Measurements from ENCODE around the gene PHF12.
"Not testable (repeated sequence)": the region's sequence is repeated elsewhere in the genome, so short reads cannot be mapped to it uniquely, and the experiment has no call there.

The PHF12 gene

DNA sequence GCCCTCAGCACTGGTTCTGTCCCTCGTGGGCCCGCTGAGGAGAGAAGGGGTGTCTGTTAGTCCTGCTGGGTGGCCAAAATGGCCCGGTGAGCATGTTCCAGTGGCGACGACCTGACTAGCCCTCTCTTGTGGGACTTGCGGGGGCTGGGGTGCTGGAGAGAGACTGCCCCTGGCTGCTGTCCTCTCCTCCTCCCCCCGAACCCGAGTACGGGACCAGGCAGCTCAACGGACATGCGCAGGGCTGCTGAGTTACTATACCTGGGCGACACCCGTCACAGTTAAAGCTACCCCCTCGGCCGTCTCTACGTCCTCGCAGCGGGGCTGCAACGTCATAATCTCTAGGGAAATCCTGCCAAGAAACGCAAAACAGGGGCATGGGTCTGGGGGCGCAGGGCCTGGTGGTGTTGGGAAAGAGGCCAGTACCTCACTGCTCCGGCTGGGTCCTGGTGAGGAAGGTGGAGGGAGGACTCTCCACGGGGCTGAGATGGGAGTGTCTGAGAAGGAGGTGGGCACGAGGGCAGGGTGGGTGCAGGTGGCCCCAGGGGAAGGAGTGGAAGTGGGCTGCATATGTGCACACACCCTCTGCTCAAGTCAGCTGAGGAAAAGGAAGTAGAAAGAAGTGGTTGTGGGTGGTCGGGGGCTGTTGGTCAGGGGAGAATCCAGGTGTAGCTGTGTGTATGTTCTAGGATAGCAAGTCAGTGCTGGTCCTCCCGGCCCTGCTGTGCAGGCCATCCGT is 67.2 kb downstream of the PHF12 start:
- no peak for DNase-seq (ENCODE audit: low read depth in 2 of 2)

DNA sequence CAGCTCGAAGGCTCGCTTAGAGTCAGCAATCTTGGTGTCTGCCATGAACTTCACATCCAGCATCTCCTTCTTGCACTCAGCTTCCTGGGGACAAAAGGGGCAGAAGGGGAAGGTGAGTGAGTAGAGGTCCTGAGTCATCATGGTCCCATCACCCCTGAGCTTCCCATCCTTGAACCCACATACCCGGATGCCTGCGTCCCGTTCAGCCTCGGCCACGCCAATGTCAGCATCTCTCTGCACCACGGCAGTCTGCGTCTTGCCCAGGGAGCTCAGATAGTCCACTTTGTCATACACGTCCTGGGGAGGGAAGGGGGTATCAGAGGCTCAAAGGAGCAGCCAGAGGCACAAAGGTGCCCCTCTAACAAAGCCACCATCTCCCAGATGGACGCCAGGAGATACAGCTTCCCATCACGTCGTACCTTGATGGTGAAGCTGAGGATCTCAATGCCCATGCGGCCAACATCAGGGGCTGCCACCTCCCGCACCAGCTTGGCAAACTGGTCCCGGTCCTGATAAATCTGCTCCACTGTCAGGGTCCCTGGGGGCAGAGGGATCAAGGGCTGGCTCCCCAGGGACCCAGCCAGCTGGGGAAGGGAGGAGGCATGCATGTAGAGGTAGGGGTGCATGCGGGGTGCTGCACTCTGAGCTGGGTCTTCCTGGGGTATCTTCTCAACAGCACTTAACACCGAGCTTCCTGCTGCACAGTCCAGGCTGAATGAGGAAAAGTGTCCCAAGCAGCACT is 69.0 kb downstream of the PHF12 start:
- no peak for DNase-seq (ENCODE audit: low read depth in 2 of 2)

DNA sequence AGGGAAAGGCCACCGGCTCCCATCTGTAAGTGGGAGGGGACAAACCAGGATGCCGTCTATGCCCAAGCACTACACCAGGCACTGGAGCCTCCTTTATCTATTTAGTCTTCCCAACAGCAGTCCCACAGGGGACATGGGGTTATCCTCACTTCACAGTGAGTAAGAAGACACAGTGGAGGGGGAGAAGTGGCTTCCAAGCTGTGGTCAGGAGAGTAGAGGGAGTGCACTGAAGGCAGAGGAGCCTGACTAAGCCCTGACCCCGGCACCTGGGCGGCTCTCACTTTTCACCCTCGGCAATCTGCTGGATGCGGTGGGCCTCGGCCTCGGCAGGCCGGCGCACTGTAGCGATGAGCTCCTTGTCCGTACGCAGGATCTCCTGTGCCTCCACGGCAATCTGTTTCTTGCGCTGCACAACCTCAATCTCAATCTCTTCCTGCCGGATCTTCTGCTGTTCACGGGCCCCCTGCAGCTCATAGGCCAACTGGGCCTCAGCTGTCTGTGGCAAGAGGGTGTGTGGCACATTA is 69.7 kb downstream of the PHF12 start:
- DNase-seq (ENCODE audit: low read depth in 2 of 2), result no peak

DNA sequence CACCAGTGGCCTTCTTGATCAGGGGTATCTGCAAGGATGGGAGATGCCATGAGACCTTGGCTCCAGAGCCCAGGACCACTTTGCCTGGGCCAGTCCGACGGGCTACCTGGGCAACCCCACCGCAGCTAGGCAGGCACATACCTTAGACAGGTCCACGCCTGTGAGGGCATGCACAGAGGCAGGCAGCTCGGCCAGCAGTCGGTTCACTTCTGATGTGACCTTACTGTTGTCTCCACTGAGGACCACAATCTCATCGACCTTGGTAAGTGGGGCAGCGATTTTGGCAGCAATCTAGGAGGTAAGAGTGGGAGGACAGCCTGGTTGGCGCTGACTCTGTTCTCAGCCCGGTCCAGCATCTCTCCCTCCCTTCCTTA is 70.8 kb downstream of the PHF12 start:
- no peak for DNase-seq (ENCODE audit: low read depth in 2 of 2)

DNA sequence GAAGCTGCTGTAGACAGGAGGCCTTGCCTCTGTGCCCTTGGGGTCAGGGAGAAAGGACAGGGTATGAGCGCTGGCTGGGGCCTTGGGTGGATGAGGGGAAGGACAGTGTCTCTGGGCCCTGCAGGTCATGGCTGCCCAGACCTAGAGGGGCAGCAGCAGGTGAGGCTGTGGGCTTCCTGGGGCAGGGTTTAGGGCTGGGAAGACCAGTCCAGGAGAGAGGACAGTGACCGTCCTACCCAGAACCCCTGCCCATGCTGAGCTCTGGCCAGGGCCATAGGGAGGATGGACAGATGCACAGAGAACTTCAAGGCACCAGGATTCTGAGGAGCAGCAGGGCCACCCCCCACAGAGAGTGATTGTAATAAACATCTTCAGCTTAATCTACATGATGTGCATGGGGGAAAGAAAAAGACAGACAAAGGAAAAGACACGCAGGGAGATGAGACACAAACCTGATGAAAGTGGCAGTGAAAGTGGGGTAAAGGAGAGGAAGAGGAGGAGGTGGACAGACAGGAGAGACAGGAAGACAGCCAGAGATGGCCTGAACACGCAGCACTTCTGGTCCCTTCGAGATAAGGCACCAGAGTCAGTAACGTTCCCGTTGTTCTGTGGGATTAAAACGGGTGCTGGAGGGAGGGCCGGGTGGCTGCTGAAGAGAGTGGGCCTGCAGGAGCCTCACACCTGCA is 71.3 kb downstream of the PHF12 start:
- DNase-seq (ENCODE audit: low read depth in 2 of 2), result no peak

DNA sequence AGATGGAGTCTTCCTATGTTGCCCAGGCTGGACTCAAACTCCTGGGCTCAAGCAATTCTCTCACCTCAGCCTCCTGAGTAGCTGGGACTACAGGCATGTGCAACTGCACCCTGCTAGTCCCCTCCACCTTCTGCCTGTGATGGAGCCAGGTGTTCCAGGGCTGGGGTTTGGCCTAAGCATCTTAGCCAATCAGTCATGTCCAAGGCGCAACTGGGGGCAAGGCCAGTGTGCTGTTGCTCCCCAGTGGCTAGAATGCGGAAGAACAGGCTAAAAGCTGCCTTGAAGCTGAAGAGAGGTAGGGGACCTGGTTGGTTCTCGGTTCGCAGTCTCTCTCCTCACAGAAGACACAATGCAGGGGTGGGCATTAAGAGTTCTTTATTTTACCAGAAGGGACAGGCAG is 72.3 kb downstream of the PHF12 start:
- DNase-seq (ENCODE audit: low read depth in 2 of 2), result no peak

DNA sequence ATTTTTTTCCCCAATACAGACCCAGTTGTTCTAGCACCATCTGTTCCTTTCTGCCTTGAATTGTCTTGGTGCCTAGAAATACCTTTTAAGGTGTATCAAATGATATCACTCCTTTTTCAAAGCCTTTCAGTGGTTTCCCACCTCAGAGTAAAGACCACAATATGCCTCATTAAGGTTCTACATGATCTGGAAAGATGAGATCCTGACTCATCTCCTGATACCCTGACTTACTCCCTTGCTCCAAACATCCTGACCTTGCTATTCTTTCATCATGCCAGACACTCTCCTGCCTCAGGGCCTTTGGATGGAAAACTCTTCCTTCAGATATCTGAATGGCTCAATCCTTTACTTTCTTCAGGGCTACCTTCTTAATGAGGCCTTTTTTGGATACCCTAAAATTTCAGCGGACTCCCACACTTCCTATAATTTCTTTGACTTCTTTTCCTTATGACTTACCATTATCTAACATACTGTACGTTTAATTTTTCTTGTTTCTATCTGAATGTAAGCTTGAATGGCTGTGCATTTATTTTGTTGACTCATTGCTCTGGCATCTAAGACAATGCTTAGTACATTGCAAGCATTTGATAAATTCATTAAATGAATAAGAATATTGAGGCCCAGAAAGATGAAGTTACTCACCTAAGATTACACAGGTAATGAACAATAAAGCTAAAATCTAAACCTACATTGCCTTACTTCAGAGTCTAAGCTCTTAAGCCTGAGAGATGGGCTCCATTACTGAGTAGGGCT is 73.0 kb downstream of the PHF12 start:
- no peak for DNase-seq (ENCODE audit: low read depth in 2 of 2)

DNA sequence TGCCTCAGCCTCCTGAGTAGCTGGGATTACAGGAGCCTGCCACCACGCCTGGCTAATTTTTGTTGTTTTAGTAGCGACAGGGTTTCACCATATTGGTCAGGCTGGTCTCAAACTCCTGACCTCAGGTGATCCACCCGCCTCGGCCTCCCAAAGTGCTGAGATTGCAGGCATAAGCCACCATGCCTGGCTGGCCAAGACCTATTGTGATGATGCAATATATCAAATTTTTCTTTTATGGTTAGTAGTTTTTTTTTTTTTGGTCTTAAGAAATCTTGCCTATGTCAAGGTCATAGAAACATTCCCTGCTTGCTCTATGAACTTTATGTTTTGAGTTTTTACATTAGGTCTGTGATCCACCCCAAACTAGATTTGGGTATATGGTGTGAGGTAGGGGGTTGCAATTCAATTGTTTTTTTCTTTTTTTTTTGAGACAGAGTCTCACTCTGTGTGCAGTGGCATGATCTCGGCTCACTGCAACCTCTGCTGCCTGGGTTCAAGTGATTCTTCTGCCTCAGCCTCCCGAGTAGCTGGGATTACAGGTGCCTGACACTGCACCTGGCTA is 74.1 kb downstream of the PHF12 start:
- DNase-seq (ENCODE audit: low read depth in 2 of 2), result not testable (repeated sequence)

DNA sequence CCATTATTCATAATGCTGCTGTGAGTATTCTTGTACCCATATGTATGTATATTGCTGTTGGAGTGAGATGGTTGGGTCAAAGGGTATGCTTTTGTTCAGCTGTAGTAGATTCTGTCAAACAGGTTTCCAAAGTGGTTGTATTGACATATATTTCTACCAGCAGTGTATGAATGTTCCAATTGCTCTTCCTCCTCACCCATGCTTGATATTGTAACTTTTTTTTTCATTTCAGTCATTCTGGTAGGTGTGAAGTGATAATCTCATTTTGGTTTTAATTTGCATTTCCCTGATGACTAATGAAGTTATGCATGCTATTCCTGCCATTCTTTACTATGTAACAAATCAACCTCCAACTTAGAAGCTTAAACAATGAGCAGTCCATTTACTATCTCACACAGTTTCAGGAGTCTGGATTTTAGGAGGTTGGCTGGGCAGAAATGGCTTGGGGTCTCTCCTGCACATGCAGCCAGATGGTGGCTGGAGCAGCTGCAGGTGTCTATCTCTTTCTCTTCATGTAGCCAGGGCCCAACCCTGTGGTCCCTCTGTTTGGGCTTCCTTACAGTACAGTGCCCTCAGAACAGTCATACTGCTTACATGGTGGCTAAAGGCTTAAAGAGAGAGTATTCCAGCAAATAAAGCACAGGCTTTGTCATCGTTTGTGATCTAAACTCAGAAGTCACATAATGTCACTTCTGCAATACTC is 75.3 kb downstream of the PHF12 start:
- DNase-seq (ENCODE audit: low read depth in 2 of 2), result no peak

DNA sequence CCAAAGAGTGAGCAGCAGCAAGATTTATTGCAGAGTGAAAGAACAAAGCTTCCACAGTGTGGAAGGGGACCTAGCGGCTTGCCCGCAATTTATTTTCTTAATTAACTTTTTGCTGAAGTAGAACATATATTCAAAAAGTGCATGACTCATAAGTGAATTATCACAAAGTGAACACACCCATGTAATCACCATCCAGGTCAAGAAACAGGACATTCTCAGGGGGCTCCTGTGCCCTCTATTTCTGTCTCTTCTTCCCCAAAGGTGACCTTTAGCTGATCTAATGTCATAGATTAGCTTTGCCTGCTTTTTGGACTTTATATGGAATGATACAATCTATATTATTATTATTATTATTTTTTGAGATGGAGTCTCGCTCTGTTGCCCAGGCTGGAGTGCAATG is 76.6 kb downstream of the PHF12 start:
- DNase-seq (ENCODE audit: low read depth in 2 of 2), result no peak

DNA sequence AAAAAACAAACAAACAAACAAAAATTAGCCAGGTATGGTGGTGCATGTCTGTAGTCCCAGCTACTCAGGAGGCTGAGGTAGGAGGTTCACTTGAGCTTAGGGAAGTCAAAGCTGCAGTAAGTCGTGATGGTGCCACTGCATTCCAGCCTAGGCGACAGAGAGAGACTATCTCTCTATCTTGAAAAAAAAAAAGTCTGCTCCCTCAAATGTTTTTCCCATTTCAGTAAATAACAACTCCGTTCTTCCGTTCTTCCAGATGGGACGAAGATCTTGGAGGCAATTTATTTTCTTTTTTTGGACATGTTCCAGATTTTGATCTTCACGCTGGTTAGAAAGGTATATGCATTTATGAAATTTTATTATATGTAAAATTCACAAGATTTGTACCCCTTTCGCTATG is 77.5 kb downstream of the PHF12 start:
- DNase-seq (ENCODE audit: low read depth in 2 of 2), result no peak

DNA sequence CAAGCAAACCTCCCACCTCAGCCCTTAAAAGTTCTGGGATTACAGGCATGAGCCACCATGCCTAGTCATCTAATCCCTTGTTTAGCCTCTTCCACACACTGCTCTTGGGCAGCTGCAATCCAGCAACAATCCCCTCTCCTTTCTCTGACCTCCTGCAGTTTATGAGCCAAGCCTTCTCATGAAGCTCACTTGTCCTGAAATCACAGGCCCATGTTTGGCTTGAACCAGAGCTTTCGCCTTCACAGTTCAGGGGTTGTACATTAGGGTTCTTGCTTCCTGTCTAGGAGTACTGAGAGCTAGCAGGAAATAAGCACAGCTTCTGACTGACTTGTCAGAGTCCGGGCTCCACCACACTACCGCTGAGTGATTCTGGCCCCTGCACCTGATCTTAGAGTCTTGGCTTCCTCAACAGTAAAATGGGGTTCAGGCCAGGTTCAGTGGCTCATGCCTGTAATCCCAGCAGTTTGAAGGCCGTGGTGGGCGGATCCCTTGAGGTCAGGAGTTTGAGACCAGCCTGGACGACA is 80.2 kb downstream of the PHF12 start:
- no peak for DNase-seq (ENCODE audit: low read depth in 2 of 2)

DNA sequence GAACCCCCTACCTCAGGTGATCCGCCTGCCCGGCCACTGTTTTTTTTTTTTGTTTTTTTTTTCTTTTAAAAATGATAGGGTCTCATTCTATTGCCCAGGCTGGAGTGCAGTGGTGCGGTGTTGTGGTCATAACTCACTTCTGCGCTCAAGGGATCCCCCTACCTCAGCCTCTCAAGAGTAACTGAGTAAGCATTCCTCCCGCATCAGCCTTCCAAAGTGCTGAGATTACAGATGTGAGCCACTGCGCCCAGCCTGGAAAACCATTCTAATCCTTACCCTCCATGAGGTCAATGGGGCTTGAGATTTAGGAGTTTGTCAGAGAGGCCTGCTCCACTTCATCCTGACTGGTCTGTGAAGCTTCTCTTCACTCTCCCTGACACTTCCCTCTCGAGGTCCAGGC is 84.0 kb downstream of the PHF12 start:
- no peak for DNase-seq (ENCODE audit: low read depth in 2 of 2)

DNA sequence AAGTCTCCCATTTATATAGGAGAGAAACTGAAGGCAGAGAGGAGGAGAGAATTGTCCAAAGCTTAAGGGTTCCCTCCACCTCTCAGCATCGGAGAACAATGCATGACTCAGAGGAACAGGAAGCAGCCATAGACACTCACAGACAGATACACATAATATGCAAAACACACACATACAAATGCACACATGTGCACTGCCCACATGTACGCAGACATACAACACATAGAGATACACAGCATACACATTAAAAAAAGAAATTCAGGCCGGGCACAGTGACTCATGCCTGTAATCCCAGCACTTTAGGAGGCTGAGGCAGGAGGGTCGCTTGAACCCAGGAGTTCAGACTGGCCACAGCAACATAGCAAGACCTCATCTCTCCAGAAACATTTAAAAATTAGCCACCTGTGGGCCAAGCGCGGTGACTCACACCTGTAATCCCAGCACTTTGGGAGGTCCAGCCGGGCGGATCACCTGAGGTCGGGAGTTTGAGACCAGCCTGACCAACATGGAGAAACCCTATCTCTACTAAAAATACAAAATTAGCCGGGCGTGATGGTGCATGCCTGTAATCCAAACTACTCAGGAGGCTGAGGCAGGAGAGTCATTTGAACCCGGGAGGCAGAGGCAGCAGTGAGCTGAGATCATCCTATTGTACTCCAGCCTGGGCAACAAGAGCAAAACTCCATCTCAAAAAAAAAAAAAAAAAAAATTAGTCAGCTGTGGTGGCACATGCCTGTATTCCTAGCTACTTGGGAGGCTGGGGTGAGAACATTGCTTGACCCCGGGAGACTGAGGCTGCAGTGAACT is 85.2 kb downstream of the PHF12 start:
- no peak for DNase-seq (ENCODE audit: low read depth in 2 of 2)

DNA sequence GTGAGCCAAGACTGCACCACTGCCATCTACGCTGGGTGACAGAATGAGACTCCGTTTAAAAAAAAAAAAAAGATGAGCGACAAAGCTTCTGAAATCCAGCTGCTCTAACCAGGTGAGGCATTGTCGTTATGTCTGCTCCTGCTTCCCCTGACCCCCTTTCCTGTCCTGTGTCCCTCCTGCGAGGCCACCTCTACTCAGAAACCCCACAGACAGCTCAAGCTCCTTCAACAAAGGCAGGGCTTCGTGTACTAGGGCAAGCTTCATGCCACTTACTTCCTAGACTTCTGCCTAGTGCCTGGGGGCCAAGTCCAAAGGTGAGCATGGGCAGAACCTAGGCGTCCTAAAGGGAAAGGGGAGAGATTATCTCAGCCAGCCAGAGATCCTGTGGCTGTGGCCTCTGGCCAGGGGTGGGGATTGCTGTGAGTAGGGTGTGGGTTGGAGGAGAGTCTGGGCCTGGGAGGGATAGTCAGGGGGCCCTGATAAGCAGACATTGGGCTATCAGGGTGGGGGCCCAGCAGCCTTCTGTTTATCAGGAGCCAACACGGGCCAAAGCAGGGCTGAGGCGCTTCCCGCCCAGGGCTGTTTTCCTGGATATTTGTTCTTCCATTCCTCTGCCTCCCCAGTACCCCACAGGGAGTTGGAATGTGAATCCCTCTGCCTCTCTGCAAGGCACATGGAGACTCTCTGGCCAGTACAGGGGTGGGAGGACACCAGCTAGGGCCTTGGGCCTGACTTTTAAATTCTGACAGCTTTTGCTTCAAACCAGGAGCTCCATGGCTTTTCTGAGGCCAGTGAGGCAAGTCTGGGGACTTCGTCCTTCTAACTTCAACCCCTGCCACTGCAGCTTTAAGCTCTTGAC is 86.1 kb downstream of the PHF12 start:
- DNase-seq (ENCODE audit: low read depth in 2 of 2), result no peak

DNA sequence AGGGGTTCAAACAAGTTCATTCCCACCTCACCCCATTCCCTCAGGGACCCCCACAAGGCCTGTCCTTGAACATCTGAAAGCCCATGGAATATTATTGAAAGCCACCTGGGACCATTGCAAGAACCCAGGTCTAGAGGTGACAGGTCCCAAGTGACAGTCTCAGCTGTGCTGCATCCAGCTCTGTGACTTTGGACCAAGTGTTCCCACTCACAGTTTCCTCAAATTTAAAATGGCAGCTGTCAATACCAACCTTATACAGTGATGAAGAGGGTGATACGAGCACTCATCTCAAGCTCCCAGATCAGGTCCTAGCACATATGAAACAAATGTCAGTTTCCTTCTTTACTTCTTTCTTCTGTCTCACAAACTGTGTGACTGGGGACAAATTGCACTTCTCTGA is 87.4 kb downstream of the PHF12 start:
- DNase-seq (ENCODE audit: low read depth in 2 of 2), result no peak

DNA sequence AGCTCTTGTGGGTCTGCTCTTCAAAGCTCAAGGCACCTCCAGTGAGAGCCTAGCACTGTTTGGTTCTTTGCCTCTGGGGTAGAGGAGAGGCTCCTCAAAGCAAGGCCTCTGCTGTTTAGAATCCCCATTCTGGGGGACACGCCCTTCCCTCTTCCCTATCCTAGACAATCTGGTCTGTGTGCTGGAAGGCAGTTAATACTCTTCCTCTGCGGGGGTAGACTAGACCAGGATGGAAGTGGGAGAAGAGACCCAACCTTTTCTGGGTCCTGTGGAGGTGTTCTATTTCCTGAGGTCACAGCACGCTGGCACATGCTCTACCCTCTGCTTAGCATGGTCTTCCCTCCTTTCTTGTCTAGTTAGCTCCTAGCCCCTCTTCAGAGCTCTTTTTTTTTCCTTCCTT is 88.8 kb downstream of the PHF12 start:
- DNase-seq (ENCODE audit: low read depth in 2 of 2), result no peak

DNA sequence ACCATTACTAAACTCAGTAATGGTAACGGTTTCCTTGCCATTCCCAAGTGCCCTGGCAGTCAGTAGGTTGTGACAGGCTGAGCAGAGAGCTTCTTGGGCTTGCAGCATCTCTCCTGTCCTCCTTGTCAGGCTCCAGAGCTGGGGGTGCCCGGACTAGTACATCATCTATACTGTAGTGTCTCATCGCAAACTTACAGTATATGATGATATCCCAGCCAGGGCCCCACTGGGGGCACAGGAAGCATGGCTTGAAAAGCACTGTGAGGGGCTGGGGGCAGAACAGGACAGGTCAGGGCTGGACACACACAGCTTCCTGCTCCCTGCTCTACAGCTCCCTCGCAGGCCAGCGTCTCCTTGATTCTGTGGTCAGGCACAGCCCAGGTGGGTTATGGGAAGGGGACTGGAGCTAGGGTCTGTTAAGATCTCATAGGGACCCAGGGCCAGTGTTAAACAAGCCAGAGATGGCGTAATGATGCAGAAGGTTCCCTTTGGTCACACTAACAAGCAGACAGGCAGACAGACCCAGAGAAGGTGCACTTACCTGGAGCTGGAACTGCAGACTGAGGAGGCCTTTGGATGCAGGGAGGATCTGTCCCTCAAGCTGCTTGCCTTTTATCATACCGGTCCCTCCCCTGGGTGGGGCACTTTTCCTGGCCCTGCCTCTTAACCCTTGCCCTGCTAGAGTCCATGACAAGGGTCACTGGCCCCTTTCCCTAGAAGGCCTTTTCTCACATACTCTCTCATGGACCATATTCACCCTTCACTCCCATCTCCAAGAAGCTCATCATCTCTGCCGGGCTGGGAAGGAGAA is 89.7 kb downstream of the PHF12 start:
- DNase-seq (ENCODE audit: low read depth in 2 of 2), result no peak

Data from stimulated activated CD8-positive, alpha-beta memory T cell treated with anti-CD3 and anti-CD28 coated beads, Interleukin-2, amount 100 ng/mL, for 48 hours (primary cell).